ENCODE measurements around the gene ADAM21.
"Not testable (repeated sequence)": the region's sequence is repeated elsewhere in the genome, so short reads cannot be mapped to it uniquely, and the experiment has no call there.

ADAM21 gene

DNA sequence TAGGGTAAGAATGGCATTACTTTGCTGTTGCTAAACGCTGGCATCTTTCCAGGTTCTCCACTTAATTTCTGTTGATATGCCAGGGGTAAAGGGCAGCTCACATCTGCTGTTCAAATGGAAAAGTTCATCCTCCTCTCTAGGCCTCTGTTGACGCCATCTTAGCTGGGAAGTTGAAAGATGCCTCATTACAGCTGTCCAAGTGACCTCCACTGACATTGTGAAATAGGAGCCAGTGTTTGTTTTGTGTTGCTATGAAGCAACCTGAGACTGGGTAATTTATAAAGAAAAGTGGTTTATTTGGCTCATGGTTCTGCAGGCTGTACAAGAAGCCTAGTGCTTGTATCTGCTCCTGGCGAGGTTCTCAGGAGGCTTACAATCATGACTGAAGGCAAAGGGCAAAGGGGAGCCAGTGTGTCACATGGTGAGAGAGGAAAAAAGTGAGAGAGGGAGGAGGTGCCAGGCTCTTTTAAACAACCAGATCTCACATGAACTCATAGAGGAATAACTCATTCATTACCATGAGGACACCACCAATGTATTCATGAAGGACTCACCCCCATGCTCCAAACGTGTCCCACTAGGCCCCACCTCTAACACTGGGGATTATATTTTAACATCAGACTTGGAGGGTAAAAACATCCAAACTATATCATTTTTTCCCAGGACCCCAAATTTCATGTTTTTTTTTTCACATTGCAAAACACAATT lies 3.2 kb upstream of the ADAM21 start:
- H3K9me3 Mint-ChIP-seq: peaks cover 0 to 6% of the 10 kb centered on the region in 2 donors
- DNase-seq: no peak

DNA sequence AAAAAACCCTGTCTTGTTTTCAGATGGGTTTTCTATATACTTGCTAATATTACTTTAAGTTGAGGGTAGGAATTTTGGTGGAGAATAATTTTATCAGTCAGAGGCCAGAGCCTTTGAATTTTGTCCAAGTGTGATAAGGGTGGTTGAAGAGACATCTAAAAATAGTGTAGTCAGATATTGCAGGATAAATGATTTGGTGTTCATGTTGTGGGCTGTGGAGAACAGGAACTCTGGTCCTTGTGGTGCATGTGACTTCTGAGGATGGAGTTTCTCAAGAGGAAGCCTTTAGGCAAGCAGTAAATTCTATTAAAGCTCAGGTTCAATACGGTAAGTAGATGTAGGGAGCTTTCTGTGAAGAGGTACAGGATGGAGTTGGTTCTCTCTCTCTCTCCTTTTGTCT lies 2.8 kb downstream of the ADAM21 start:
- no peak overlapping the region for H3K4me3 Mint-ChIP-seq
- H3K9me3 Mint-ChIP-seq: no peaks in the 10 kb centered on the region
- ATAC-seq (replicated peaks) (no peak), DNase-seq (no peak)
- peaks cover 0 to 12% of the 10 kb centered on the region in 2 donors for H3K27me3 Mint-ChIP-seq
- no peak overlapping the region for H3K27ac Mint-ChIP-seq
- H3K36me3 Mint-ChIP-seq (ENCODE audit: insufficient read depth): no peaks in the 10 kb centered on the region
- H3K4me1 Mint-ChIP-seq (ENCODE audit: low read depth in 2 of 2): no peaks in the 10 kb centered on the region

More for the DNA sequence above, 3.2 kb upstream of the ADAM21 start:
- Mint-ChIP-seq H3K27me3 (no peaks in the 10 kb centered on the region), H3K4me1 (ENCODE audit: low read depth in 2 of 2) (no peaks in the 10 kb centered on the region), H3K27ac (no peak overlapping the region), H3K4me3 (no peak overlapping the region), H3K36me3 (ENCODE audit: insufficient read depth) (no peaks in the 10 kb centered on the region)
- ATAC-seq (replicated peaks): no peak

DNA sequence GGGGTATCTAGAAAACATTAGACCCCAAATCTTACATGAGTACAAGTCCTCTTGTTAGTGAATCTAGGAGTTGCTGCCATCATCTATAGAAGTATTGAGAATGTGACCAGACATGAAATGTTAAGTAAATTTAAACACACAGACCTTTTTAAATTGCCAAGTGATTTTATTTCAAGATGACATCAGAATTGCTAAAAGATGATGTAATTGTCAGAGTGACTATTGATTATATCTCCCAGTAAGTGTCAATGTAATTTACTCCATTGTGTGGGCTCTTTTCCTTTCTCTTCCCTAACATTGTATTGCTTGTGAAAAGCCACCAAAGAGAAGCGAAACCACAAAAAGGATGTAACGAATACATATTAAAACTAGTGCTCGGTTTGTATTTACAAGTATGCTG lies 16.8 kb downstream of the ADAM21 start:
- Mint-ChIP-seq H3K27ac (no peak overlapping the region), H3K36me3 (ENCODE audit: insufficient read depth) (no peaks in the 10 kb centered on the region), H3K4me1 (ENCODE audit: low read depth in 2 of 2) (no peaks in the 10 kb centered on the region), H3K4me3 (no peak overlapping the region), H3K27me3 (peaks cover 0 to 6% of the 10 kb centered on the region in 2 donors), H3K9me3 (no peaks in the 10 kb centered on the region)
- ATAC-seq (replicated peaks): no peak
- DNase-seq: no peak

DNA sequence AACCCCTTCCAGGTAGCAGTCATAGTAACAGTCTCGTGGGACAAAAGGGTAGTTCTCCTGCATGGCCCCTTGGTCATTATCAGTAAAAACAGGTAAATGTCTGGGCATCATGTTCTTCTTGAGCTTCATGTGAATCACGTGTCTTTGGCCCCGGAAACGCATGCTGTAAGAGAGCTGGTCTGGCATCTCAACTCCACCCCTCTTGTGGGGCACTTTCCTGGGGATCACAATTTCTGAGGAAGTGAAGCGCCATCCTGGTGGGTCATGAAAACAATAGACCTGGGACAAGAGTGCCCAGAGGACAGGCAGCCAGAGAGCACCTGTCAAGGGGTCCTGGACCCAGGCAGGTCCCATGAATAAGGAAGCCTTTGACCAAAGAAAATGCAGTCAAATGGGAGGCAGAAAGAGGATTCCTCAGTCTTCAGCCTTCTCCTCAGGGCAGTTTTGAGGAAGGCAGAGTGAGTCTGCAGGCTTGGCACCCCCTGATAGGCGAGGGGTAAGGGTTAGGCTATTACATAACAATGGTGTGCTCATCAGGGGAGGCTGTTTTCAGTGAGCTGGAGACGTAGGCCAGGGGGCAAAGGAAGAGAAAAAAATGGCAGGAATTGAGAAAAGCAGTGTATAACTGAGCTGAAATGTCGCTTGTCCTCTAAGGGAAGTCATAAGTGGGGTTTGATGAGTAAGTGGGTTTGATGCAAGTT lies 19.0 kb downstream of the ADAM21 start:
- ATAC-seq (replicated peaks); H3K4me1 Mint-ChIP-seq (ENCODE audit: low read depth in 2 of 2); DNase-seq; H3K9me3 Mint-ChIP-seq; H3K36me3 Mint-ChIP-seq (ENCODE audit: insufficient read depth); H3K27ac Mint-ChIP-seq; H3K27me3 Mint-ChIP-seq; H3K4me3 Mint-ChIP-seq: not testable (repeated sequence)

DNA sequence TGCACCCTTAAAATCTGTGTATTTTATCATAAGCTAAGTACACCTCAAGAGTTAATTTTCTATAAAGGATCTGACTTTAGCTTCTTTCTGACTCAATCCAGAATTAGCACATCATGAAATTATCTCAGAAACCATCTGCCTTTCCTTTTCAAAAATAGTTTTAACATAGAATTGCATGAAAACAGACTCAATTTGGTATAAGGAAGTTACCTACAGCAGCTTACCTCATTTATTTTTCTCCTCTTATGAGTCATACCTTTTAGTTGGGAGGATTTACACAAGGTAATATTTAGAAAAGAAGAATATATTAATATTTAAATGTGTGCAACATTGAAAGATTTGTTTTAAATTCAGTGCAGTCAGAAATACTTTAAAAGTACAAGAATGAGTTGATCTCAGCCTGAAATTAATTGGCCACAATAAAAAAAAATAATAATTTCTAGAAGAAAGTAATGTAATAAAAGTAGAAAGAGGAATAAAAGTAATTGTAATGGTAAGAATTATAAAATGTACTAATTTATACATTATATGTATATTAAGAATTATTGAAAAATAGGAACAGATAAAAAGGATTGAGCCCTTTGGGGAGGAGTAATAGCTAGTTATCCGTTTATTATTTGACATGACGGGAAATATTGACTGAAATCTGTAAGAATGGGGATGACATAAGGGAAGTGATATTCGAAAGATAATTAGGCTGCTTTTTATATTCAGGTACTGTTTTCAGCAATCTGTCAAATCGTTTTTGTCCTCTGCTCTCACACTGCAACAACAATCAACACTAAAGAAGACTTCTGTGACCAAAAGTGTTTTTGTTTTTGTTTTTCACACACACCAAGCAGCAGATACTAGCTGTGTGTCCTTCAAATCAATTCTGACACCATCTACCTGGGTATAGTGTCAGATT lies 20.5 kb downstream of the ADAM21 start:
- Mint-ChIP-seq H3K4me3 (no peak overlapping the region), H3K36me3 (ENCODE audit: insufficient read depth) (no peaks in the 10 kb centered on the region), H3K4me1 (ENCODE audit: low read depth in 2 of 2) (no peaks in the 10 kb centered on the region), H3K27me3 (no peaks in the 10 kb centered on the region), H3K9me3 (no peaks in the 10 kb centered on the region), H3K27ac (no peak overlapping the region)
- DNase-seq: no peak
- no peak for ATAC-seq (replicated peaks)

DNA sequence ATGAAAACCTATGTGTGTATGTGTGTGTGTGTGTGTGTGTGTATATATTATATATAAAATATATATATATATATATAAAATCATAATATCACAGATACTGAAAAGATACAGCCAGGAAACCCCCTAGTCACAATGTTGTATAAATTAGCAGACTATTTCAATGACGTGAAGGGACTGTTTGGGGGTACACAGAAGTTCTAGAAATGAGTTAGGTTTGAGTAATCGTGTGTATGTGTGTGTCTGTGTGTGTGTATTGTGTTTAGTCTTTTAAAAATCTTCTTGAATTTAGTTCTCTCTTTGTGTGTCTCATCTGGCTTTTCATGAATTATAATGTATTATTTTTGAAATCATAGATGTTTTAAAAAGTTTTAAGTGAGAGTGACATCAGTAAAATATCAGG lies 21.9 kb downstream of the ADAM21 start:
- H3K27me3 Mint-ChIP-seq: no peaks in the 10 kb centered on the region
- H3K9me3 Mint-ChIP-seq: no peaks in the 10 kb centered on the region
- no peaks in the 10 kb centered on the region for H3K4me1 Mint-ChIP-seq (ENCODE audit: low read depth in 2 of 2)
- no peak overlapping the region for H3K27ac Mint-ChIP-seq
- no peak for DNase-seq
- no peaks in the 10 kb centered on the region for H3K36me3 Mint-ChIP-seq (ENCODE audit: insufficient read depth)
- H3K4me3 Mint-ChIP-seq: no peak overlapping the region
- no peak for ATAC-seq (replicated peaks)

DNA sequence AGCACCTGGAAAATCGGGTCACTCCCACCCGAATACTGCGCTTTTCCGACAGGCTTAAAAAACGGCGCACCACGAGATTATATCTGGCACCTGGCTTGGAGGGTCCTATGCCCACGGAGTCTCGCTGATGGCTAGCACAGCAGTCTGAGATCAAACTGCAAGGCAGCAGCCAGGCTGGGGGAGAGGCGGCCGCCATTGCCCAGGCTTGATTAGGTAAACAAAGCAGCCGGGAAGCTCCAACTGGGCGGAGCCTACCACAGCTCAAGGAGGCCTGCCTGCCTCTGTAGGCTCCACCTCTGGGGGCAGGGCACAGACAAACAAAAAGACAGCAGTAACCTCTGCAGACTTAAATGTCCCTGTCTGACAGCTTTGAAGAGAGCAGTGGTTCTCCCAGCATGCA lies 23.5 kb downstream of the ADAM21 start:
- not testable (repeated sequence) for H3K9me3 Mint-ChIP-seq; H3K4me3 Mint-ChIP-seq; H3K4me1 Mint-ChIP-seq (ENCODE audit: low read depth in 2 of 2); DNase-seq; H3K27me3 Mint-ChIP-seq; ATAC-seq (replicated peaks); H3K36me3 Mint-ChIP-seq (ENCODE audit: insufficient read depth); H3K27ac Mint-ChIP-seq

DNA sequence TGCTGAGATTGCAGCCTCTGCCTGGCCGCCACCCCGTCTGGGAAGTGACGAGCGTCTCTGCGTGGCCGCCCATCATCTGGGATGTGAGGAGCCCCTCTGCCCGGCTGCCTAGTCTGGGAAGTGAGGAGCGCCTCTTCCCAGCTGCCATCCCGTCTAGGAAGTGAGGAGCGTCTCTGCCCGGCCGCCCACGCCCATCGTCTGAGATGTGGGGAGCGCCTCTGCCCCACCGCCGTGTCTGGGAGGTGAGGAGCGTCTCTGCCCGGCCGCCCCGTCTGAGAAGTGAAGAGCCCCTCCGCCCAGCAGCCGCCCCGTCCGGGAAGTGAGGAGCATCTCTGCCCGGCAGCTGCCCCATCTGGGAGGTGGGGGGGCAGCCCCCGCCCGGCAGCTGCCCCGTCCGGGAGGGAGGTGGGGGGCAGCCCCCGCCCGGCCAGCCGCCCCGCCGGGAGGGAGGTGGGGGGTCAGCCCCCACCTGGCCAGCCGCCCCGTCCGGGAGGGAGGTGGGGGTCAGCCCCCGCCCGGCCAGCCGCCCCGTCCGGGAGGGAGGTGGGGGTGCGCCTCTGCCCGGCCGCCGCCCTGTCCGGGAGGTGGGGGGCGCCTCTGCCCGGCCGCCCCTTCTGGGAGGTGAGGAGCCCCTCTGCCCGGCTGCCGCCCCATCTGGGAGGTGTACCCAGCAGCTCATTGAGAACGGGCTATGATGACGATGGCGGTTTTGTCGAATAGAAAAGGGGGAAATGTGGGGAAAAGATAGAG lies 25.6 kb downstream of the ADAM21 start:
- H3K27me3 Mint-ChIP-seq; DNase-seq; H3K9me3 Mint-ChIP-seq; H3K36me3 Mint-ChIP-seq (ENCODE audit: insufficient read depth); H3K4me3 Mint-ChIP-seq; H3K4me1 Mint-ChIP-seq (ENCODE audit: low read depth in 2 of 2); H3K27ac Mint-ChIP-seq; ATAC-seq (replicated peaks): not testable (repeated sequence)

DNA sequence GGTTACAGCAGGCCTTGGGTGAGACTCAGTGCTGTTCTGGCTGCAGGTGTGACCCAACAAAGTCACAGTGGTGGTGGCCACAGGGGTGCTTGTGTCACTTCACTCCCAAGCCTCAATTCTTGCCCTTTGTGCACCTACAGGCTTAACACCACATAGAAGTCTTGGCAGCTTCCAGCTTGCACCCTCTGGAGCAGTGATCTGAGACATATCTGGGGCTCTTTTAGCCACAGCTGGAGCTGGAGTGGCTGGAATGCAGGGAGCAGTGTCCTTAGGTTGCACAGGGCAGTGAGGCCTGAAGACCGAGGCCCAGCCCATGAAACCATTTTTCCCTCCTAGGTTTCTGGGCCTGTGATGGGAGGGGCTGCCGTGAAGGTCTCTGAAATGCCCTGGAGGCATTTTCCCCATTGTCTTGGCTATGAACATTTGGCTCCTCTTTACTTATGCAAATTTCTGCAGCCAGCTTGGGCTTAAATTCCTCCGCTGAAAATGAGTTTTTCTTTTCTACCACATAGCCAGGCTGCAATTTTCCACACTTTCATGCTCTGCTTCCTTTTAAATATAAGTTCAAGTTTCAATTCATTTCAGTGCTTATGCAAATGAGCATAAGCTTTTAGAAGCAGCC lies 37.7 kb downstream of the ADAM21 start:
- Mint-ChIP-seq H3K4me3 (no peak overlapping the region), H3K9me3 (peaks cover 5 to 17% of the 10 kb centered on the region in 2 donors), H3K36me3 (ENCODE audit: insufficient read depth) (no peaks in the 10 kb centered on the region), H3K27me3 (no peaks in the 10 kb centered on the region), H3K4me1 (ENCODE audit: low read depth in 2 of 2) (no peaks in the 10 kb centered on the region), H3K27ac (no peak overlapping the region)
- ATAC-seq (replicated peaks) (no peak), DNase-seq (no peak)

DNA sequence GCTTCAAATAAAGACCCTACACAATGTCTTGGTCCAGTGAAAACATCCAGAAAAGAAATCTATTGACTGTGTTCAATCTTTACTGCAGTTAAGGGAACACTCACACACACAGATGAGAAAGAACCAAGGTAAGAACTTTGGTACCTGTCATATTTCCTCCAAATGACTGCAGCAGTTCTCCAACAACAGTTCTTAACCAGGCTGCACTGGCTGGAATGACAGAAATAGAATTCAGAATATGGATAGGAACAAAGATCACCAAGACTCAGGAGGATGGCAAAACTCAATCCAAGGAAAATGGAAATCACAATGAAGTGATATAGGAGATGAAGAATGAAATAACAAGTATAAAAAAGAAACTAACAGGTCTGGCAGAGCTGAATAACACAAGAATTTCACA lies 46.2 kb downstream of the ADAM21 start:
- ATAC-seq (replicated peaks): no peak
- DNase-seq: no peak
- H3K9me3 Mint-ChIP-seq: peaks cover 0 to 7% of the 10 kb centered on the region in 2 donors
- H3K4me1 Mint-ChIP-seq (ENCODE audit: low read depth in 2 of 2): peaks cover 6 to 9% of the 10 kb centered on the region in 2 donors
- H3K27me3 Mint-ChIP-seq: no peaks in the 10 kb centered on the region
- no peak overlapping the region for H3K27ac Mint-ChIP-seq
- H3K36me3 Mint-ChIP-seq (ENCODE audit: insufficient read depth): peaks cover 4% of the 10 kb centered on the region
- no peak overlapping the region for H3K4me3 Mint-ChIP-seq

Measured in effector memory CD8-positive, alpha-beta T cell (primary cell).